Endothelial cell of umbilical vein (primary cell): ENCODE data around the gene PHF24. TPM values are rescaled to one million over a fixed set of nuclear protein-coding genes. Genes with fewer than 3 reads are reported as not detected.

Source experiments
- BruUV-seq: library from RNA; stranded (reverse); fragments of 400-500 nt; replicated peaks from 2 replicates; lab custom pipeline; 2021; lab: Mats Ljungman, UMichigan
- CTCF ChIA-PET: fragments of 300-600, 350-600 bp; sonication (Branson Sonifier 250); formaldehyde crosslinking; loops from one replicate; lab custom pipeline; 2021; ENCODE audit warnings: antibody characterized with exemption, inconsistent platforms; lab: Charles Lee
- POLR2A ChIA-PET: fragments of 300-600, 350-600 bp; sonication (Branson Sonifier 250); formaldehyde crosslinking; loops from one replicate; lab custom pipeline; 2021; ENCODE audit warnings: antibody characterized with exemption, inconsistent platforms; lab: Charles Lee
- DNase-seq: peaks from one replicate; pipeline ENCODE4 v3.0.0-alpha.2; 2011; ENCODE audit warnings: low read depth, low spot score
- FAIRE-seq: peaks from 2 replicates; lab custom pipeline; 2011; peaks lifted over from hg19 to GRCh38; lab: Jason Lieb, UNC
- H2AFZ ChIP-seq: 2 replicates; pipeline ENCODE4 v1.6.0; 2012; ENCODE audit warnings: low read depth, low read length, control low read depth, inconsistent platforms
- H3K27ac ChIP-seq: 2 replicates; pipeline ENCODE4 v1.5.1; 2011; ENCODE audit warnings: low read depth, mild to moderate bottlenecking, control low read depth, low read length, moderate library complexity; ENCODE audit not compliant: insufficient read depth
- H3K27me3 ChIP-seq, 2 experiments: 2 replicates each; pipeline versions ENCODE4 v1.6.0 to v1.6.1; 2011; ENCODE audit warnings: low read length in 2 of 2, mixed read lengths in 1 of 2; ENCODE audit not compliant: control insufficient read depth in 2 of 2, insufficient read depth in 2 of 2
- H3K36me3 ChIP-seq, 2 experiments: 2 replicates in 1 of 2; 3 replicates in 1 of 2; pipeline ENCODE4 v1.5.1; 2011; ENCODE audit warnings: low read length in 2 of 2, mild to moderate bottlenecking in 1 of 2, moderate library complexity in 1 of 2; ENCODE audit not compliant: control insufficient read depth in 2 of 2, insufficient read depth in 2 of 2; ENCODE audit errors: extremely low read depth in 1 of 2
- H3K4me1 ChIP-seq: 3 replicates; pipeline ENCODE4 v1.5.1; 2011; ENCODE audit warnings: mild to moderate bottlenecking, low read length; ENCODE audit not compliant: control insufficient read depth, insufficient read depth; ENCODE audit errors: extremely low read depth
- H3K4me2 ChIP-seq: 2 replicates; pipeline ENCODE4 v1.6.1; 2011; ENCODE audit warnings: low read length, control low read depth, mixed read lengths; ENCODE audit not compliant: insufficient read depth
- H3K4me3 ChIP-seq, 3 experiments: fragments of 200-600 bp in 1 of 3; sonication (generic), shearing (Covaris generic) in 1 of 3; replicated peaks in 1 of 3; 2 replicates each; pipeline ENCODE4 v1.5.1; 2011 to 2016; ENCODE audit warnings: control low read depth in 3 of 3, low read length in 3 of 3, mild to moderate bottlenecking in 2 of 3, inconsistent platforms in 1 of 3, low read depth in 1 of 3, moderate library complexity in 1 of 3; ENCODE audit not compliant: insufficient read depth in 1 of 3
- H3K79me2 ChIP-seq: 2 replicates; pipeline ENCODE4 v1.6.0; 2012; ENCODE audit warnings: low read length, inconsistent platforms; ENCODE audit not compliant: control insufficient read depth, insufficient read depth
- H3K9ac ChIP-seq: replicated peaks from 2 replicates; pipeline ENCODE3; 2011; ENCODE audit warnings: low read length, control low read depth; ENCODE audit not compliant: insufficient read depth; ENCODE audit errors: extremely low read depth
- H3K9me1 ChIP-seq: replicated peaks from 3 replicates; pipeline ENCODE4 v1.6.0; 2011; ENCODE audit warnings: mild to moderate bottlenecking, low read length; ENCODE audit not compliant: control insufficient read depth, insufficient read depth; ENCODE audit errors: extremely low read depth
- H3K9me3 ChIP-seq: replicated peaks from 2 replicates; pipeline ENCODE4 v1.5.1; 2012; ENCODE audit warnings: low read length, inconsistent platforms; ENCODE audit not compliant: control insufficient read depth, insufficient read depth
- H4K20me1 ChIP-seq: replicated peaks from 2 replicates; pipeline ENCODE3; 2011; ENCODE audit warnings: mild to moderate bottlenecking, low read length; ENCODE audit not compliant: control insufficient read depth, insufficient read depth; ENCODE audit errors: extremely low read depth
- FOS ChIP-seq: IDR thresholded peaks from 2 replicates; pipeline ENCODE4 v1.6.1; 2011; ENCODE audit warnings: mild to moderate bottlenecking, low read length, moderate library complexity, borderline replicate concordance; ENCODE audit not compliant: insufficient read depth
- MAX ChIP-seq: IDR thresholded peaks from 2 replicates; pipeline ENCODE4 v1.6.1; 2011; ENCODE audit not compliant: insufficient read depth, insufficient read length
- MYC ChIP-seq: IDR thresholded peaks from one replicate; pipeline ENCODE4 v1.6.1; 2011; ENCODE audit warnings: mild to moderate bottlenecking, low read depth, low read length
- dilution Hi-C: fragments of 300-500 bp; cut with MboI; formaldehyde crosslinking; loops from one replicate; pipeline ENCODE4 v1.15.0; 2019; ENCODE audit warnings: low sequenced_read_pairs; ENCODE audit not compliant: extremely low pct_ligation_motif_present
- intact Hi-C: fragments of 100-400 bp; cut with micrococcal nuclease; formaldehyde crosslinking; loops from one replicate; pipeline ENCODE4 v1.10.0; 2022
- polyA plus RNA-seq, 4 experiments: library from polyadenylated mRNA; depleted of rRNA in 3 of 4; stranded (reverse) in 3 of 4; unstranded in 1 of 4; fragments of >200 nt; gene quantifications; 2 replicates each; pipeline versions ENCODE4 v1.2.1 to v1.2.3, GENCODE V29; 2011 to 2012; ENCODE audit warnings: missing spikeins in 1 of 4
- total RNA-seq: library from RNA; stranded (reverse); gene quantifications from 2 replicates; pipeline ENCODE4 v1.2.3, GENCODE V29; 2021

Gene PHF24
- total and polyA plus RNA-seq, 2 donors (not counting 3 experiments of a cell fraction or from before 2014, with no cell fraction given), result not detected

GRCh38 chr9:34988218-34989002, 30.3 kb downstream of the PHF24 start:
- intact Hi-C loops (loop anchor here (1.0 to 10.0 kb wide), 4 partner anchors 82 to 314 kb away; no protein-coding TSS in a partner anchor), dilution Hi-C loops (no loop called here)
- Histone ChIP-seq H3K36me3 (no peaks in the 10 kb centered on the region), H3K4me1 (peaks cover 31% of the 10 kb centered on the region), H3K9me1 (no peaks in the 10 kb centered on the region), H3K79me2 (no peaks in the 10 kb centered on the region), H3K4me2 (peak overlapping the region; percentile 89), H3K27ac (peak overlapping the region; percentile 50), H3K9me3 (no peaks in the 10 kb centered on the region), H4K20me1 (no peaks in the 10 kb centered on the region), H3K27me3 (peaks cover 0 to 1% of the 10 kb centered on the region in 2 experiments), H2AFZ (peak overlapping the region; percentile 81), H3K4me3 (peak overlapping the region in 2 of 3 experiments; percentile 43 to 47), H3K9ac (peak overlapping the region; percentile 58)
- BruUV-seq, result no TSS peak
- ChIA-PET CTCF (interaction anchor here (1.5 to 3.9 kb wide), 2 partner anchors 48 to 89 kb away, joined by 3 to 19 read pairs; no protein-coding TSS in a partner anchor), POLR2A (no interaction called here)
- DNase-seq (no peak), FAIRE-seq (no peak)
- TF ChIP-seq MYC, result no peak
- no peak for TF ChIP-seq FOS
- TF ChIP-seq MAX, result no peak
